HepG2 (cell line): ENCODE results near the gene ZACN. TPM values are rescaled to one million over a fixed set of nuclear protein-coding genes. Genes with fewer than 3 reads are reported as not detected.

ENCODE experiments used
- ATF4 ChIP-seq, 2 experiments: fragments of 450-650 bp in 1 of 2; sonication (generic) in 1 of 2; formaldehyde crosslinking; IDR thresholded peaks; 2 replicates each; pipeline versions ENCODE4 v1.5.0 to v1.8.0; 2020 to 2022; ENCODE audit warnings: mild to moderate bottlenecking in 1 of 2, missing genetic modification reagents in 1 of 2
- BHLHE40 ChIP-seq: IDR thresholded peaks from 2 replicates; pipeline ENCODE4 v1.6.1; 2011; ENCODE audit warnings: low read length, improper control_type of control experiment
- BRD4 ChIP-seq: sonication (generic); formaldehyde crosslinking; IDR thresholded peaks from 2 replicates; pipeline ENCODE4 v1.4.0; 2020; ENCODE audit warnings: missing genetic modification reagents
- GTF3A ChIP-seq: sonication (generic); formaldehyde crosslinking; conservative IDR thresholded peaks from 2 replicates; pipeline ENCODE4 v1.4.0; 2020; ENCODE audit warnings: mild to moderate bottlenecking, missing genetic modification reagents
- IRX3 ChIP-seq: sonication (generic); formaldehyde crosslinking; IDR thresholded peaks from 2 replicates; pipeline ENCODE4 v1.8.1; 2023; ENCODE audit warnings: mild to moderate bottlenecking, low read depth, missing genetic modification reagents, borderline replicate concordance
- NFATC3 ChIP-seq: sonication (generic); formaldehyde crosslinking; IDR thresholded peaks from 2 replicates; pipeline ENCODE4 v1.5.1; 2020; ENCODE audit warnings: mild to moderate bottlenecking, missing genetic modification reagents
- PHF20 ChIP-seq: sonication (generic); formaldehyde crosslinking; IDR thresholded peaks from 2 replicates; pipeline ENCODE4 v1.5.0; 2020; ENCODE audit warnings: mild to moderate bottlenecking, missing genetic modification reagents
- SNAI1 ChIP-seq: sonication (generic); formaldehyde crosslinking; IDR thresholded peaks from 2 replicates; pipeline ENCODE4 v1.5.0; 2020; ENCODE audit warnings: mild to moderate bottlenecking, missing genetic modification reagents, borderline replicate concordance
- ZNF224 ChIP-seq: sonication (generic); formaldehyde crosslinking; IDR thresholded peaks from 2 replicates; pipeline ENCODE4 v1.5.0; 2020; ENCODE audit warnings: mild to moderate bottlenecking, missing genetic modification reagents
- ZNF383 ChIP-seq: sonication (generic); formaldehyde crosslinking; IDR thresholded peaks from 2 replicates; pipeline ENCODE4 v1.4.0; 2020; ENCODE audit warnings: missing genetic modification reagents, mild to moderate bottlenecking, borderline replicate concordance
- ZNF574 ChIP-seq: sonication (generic); formaldehyde crosslinking; IDR thresholded peaks from 2 replicates; pipeline ENCODE4 v1.4.0; 2020; ENCODE audit warnings: missing genetic modification reagents
- ZNF615 ChIP-seq: sonication (generic); formaldehyde crosslinking; IDR thresholded peaks from 2 replicates; pipeline ENCODE4 v1.5.0; 2020; ENCODE audit warnings: mild to moderate bottlenecking, missing genetic modification reagents, borderline replicate concordance
- ZSCAN21 ChIP-seq: sonication (generic); formaldehyde crosslinking; IDR thresholded peaks from 2 replicates; pipeline ENCODE4 v1.8.0; 2022; ENCODE audit warnings: mild to moderate bottlenecking, missing genetic modification reagents, moderate library complexity, borderline replicate concordance
- polyA plus RNA-seq, 8 experiments: library from polyadenylated mRNA; depleted of rRNA in 3 of 8; stranded (reverse) in 7 of 8; unstranded in 1 of 8; fragments of >200 nt; fragmentation: Illumina TruSeq in 4 of 8; extraction: Trizol in 4 of 8; gene quantifications; 2 replicates each; pipeline versions ENCODE4 v1.2.1 to v1.2.3, GENCODE V29; 2011 to 2016; ENCODE audit warnings: low read depth in 4 of 8, missing spikeins in 1 of 8, mixed read lengths in 1 of 8; ENCODE audit not compliant: insufficient read depth in 1 of 8
- total RNA-seq, 5 experiments: library from RNA; depleted of rRNA; stranded (reverse); fragments of >200 nt; fragmentation: Illumina TruSeq; extraction: Trizol; gene quantifications; 2 replicates each; pipeline ENCODE4 v1.2.3, GENCODE V29; 2016; ENCODE audit warnings: low read depth in 1 of 5
- TF ChIP-seq, protein P1 (sequence below): sonication (generic); formaldehyde crosslinking; IDR thresholded peaks from 2 replicates; pipeline ENCODE4 v1.4.0; 2020; ENCODE audit warnings: mild to moderate bottlenecking, missing genetic modification reagents
- TF ChIP-seq, protein P2 (sequence below): sonication (generic); formaldehyde crosslinking; IDR thresholded peaks from 2 replicates; pipeline ENCODE4 v1.5.1; 2020; ENCODE audit warnings: missing genetic modification reagents, mild to moderate bottlenecking, borderline replicate concordance
- TF ChIP-seq, protein P3 (sequence below): sonication (generic); formaldehyde crosslinking; IDR thresholded peaks from 2 replicates; pipeline ENCODE4 v1.5.1; 2020; ENCODE audit warnings: missing genetic modification reagents, mild to moderate bottlenecking, borderline replicate concordance
- TF ChIP-seq, protein P4 (sequence below): sonication (generic); formaldehyde crosslinking; IDR thresholded peaks from 2 replicates; pipeline ENCODE4 v1.5.0; 2020; ENCODE audit warnings: missing genetic modification reagents
- TF ChIP-seq, protein P5 (sequence below): fragments of 450-650 bp; IDR thresholded peaks from 2 replicates; pipeline ENCODE4 v1.6.1; 2016

Gene ZACN
- total and polyA plus RNA-seq, 2 of the 13 experiments (the other 11 are each of a cell fraction or from before 2014, with no cell fraction given) = 0.11 to 0.15 TPM

- TF ChIP-seq ZNF574 (peak; percentile 100), BHLHE40 (peak; percentile 13; the same call in 1 of the 2 replicates), IRX3 (peak; percentile 53; the same call in 1 of the 2 replicates), ZNF615 (CRISPR knock-in tag) (peak; percentile 71; the same call in 1 of the 2 replicates), NFATC3 (CRISPR knock-in tag) (peak; percentile 78; the same call in 1 of the 2 replicates), ZSCAN21 (CRISPR knock-in tag) (peak; percentile 78), ZNF224 (CRISPR knock-in tag) (peak; percentile 99), GTF3A (CRISPR knock-in tag) (no peak), PHF20 (peak; percentile 96), BRD4 (CRISPR knock-in tag) (peak; percentile 91), SNAI1 (CRISPR knock-in tag) (no peak; the same call in 1 of the 2 replicates), ATF4 (CRISPR knock-in tag; IDR thresholded peaks at IDR 0.05) (peak in 1 of 2 experiments; percentile 63; a peak in 2 of 4 replicates), ZNF383 (CRISPR knock-in tag) (0 out of 2 replicates have a peak, but pooled peaks have one; percentile 65)
- TF ChIP-seq, protein P1, sequence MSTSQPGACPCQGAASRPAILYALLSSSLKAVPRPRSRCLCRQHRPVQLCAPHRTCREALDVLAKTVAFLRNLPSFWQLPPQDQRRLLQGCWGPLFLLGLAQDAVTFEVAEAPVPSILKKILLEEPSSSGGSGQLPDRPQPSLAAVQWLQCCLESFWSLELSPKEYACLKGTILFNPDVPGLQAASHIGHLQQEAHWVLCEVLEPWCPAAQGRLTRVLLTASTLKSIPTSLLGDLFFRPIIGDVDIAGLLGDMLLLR (CRISPR knock-in tag) = peak; percentile 65; the same call in 1 of the 2 replicates
- TF ChIP-seq, protein P2, sequence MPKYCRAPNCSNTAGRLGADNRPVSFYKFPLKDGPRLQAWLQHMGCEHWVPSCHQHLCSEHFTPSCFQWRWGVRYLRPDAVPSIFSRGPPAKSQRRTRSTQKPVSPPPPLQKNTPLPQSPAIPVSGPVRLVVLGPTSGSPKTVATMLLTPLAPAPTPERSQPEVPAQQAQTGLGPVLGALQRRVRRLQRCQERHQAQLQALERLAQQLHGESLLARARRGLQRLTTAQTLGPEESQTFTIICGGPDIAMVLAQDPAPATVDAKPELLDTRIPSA (CRISPR knock-in tag) = peak; percentile 95; the same call in 1 of the 2 replicates
- TF ChIP-seq, protein P3, sequence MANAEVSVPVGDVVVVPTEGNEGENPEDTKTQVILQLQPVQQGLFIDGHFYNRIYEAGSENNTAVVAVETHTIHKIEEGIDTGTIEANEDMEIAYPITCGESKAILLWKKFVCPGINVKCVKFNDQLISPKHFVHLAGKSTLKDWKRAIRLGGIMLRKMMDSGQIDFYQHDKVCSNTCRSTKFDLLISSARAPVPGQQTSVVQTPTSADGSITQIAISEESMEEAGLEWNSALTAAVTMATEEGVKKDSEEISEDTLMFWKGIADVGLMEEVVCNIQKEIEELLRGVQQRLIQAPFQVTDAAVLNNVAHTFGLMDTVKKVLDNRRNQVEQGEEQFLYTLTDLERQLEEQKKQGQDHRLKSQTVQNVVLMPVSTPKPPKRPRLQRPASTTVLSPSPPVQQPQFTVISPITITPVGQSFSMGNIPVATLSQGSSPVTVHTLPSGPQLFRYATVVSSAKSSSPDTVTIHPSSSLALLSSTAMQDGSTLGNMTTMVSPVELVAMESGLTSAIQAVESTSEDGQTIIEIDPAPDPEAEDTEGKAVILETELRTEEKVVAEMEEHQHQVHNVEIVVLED = peak; percentile 86
- TF ChIP-seq, protein P4, sequence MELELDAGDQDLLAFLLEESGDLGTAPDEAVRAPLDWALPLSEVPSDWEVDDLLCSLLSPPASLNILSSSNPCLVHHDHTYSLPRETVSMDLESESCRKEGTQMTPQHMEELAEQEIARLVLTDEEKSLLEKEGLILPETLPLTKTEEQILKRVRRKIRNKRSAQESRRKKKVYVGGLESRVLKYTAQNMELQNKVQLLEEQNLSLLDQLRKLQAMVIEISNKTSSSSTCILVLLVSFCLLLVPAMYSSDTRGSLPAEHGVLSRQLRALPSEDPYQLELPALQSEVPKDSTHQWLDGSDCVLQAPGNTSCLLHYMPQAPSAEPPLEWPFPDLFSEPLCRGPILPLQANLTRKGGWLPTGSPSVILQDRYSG (CRISPR knock-in tag) = no peak
- TF ChIP-seq, protein P5, sequence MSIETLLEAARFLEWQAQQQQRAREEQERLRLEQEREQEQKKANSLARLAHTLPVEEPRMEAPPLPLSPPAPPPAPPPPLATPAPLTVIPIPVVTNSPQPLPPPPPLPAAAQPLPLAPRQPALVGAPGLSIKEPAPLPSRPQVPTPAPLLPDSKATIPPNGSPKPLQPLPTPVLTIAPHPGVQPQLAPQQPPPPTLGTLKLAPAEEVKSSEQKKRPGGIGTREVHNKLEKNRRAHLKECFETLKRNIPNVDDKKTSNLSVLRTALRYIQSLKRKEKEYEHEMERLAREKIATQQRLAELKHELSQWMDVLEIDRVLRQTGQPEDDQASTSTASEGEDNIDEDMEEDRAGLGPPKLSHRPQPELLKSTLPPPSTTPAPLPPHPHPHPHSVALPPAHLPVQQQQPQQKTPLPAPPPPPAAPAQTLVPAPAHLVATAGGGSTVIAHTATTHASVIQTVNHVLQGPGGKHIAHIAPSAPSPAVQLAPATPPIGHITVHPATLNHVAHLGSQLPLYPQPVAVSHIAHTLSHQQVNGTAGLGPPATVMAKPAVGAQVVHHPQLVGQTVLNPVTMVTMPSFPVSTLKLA = peak; percentile 69
Observed at GRCh38 chr17:76072148-76072858, 6.7 kb upstream of the ZACN start, which contains the start of gene SRP68 (continued).
